ENCODE measurements around the gene GABRP.

Gene GABRP

GRCh38 chr5:170738840-170739239 lies 44.7 kb upstream of the GABRP start:
- Histone ChIP-seq H3K27ac (ENCODE audit: low read depth, low read length) (no peak overlapping the region), H3K4me2 (ENCODE audit: low read length) (no peak overlapping the region), H4K20me1 (ENCODE audit: control insufficient read depth, insufficient read depth, low read depth, low read length) (no peaks in the 10 kb centered on the region), H3K79me2 (ENCODE audit: control insufficient read depth, low read length) (no peaks in the 10 kb centered on the region), H3K36me3 (ENCODE audit: control insufficient read depth, low read length) (no peaks in the 10 kb centered on the region), H3K4me1 (ENCODE audit: control insufficient read depth, low read length) (no peaks in the 10 kb centered on the region), H3K4me3 (ENCODE audit: low read length) (no peak overlapping the region), H3K27me3 (ENCODE audit: control insufficient read depth, low read length) (no peaks in the 10 kb centered on the region), H3K9me2 (replicated peaks; ENCODE audit: control insufficient read depth, low read length) (no peaks in the 10 kb centered on the region), H3K9me3 (ENCODE audit: control insufficient read depth, insufficient read depth, low read length) (no peaks in the 10 kb centered on the region), H3F3A (ENCODE audit: control insufficient read depth, insufficient read depth) (no peaks in the 10 kb centered on the region)
- no peak for TF ChIP-seq EZH2phosphoT487 (IDR thresholded peaks at IDR 0.05; ENCODE audit: borderline replicate concordance, low read length)
- TF ChIP-seq, protein P1, sequence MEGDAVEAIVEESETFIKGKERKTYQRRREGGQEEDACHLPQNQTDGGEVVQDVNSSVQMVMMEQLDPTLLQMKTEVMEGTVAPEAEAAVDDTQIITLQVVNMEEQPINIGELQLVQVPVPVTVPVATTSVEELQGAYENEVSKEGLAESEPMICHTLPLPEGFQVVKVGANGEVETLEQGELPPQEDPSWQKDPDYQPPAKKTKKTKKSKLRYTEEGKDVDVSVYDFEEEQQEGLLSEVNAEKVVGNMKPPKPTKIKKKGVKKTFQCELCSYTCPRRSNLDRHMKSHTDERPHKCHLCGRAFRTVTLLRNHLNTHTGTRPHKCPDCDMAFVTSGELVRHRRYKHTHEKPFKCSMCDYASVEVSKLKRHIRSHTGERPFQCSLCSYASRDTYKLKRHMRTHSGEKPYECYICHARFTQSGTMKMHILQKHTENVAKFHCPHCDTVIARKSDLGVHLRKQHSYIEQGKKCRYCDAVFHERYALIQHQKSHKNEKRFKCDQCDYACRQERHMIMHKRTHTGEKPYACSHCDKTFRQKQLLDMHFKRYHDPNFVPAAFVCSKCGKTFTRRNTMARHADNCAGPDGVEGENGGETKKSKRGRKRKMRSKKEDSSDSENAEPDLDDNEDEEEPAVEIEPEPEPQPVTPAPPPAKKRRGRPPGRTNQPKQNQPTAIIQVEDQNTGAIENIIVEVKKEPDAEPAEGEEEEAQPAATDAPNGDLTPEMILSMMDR (IDR thresholded peaks at IDR 0.05; ENCODE audit: low read depth, low read length, poor library complexity, severe bottlenecking), result no peak

DNA sequence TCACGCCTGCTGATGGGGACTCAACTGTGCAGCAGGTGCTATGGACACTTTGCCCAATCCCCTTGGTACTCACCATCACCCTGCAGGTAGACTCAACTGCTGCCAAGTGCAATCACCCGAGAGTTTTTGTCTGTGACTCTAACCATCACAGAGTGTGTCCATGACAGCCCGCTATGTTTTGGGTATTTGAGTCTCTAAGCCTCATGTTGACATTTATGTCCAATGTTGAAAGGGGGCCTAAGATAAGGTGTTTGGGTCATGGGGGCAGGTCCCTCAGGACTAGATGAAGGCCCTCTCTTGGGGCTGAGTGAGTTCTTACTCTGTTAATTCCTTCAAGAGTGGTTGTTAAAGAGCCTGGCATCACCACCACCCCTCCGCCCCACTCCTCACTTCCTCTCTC lies 44.1 kb upstream of the GABRP start:
- H3K27me3 ChIP-seq (ENCODE audit: control insufficient read depth, low read length), result no peaks in the 10 kb centered on the region
- H3K27ac ChIP-seq (ENCODE audit: low read depth, low read length), result no peak overlapping the region
- no peaks in the 10 kb centered on the region for H3K36me3 ChIP-seq (ENCODE audit: control insufficient read depth, low read length)
- no peaks in the 10 kb centered on the region for H3K4me1 ChIP-seq (ENCODE audit: control insufficient read depth, low read length)
- H4K20me1 ChIP-seq (ENCODE audit: control insufficient read depth, insufficient read depth, low read depth, low read length), result no peaks in the 10 kb centered on the region
- TF ChIP-seq, protein P1 (IDR thresholded peaks at IDR 0.05; ENCODE audit: low read depth, low read length, poor library complexity, severe bottlenecking), result no peak
- no peak for TF ChIP-seq EZH2phosphoT487 (IDR thresholded peaks at IDR 0.05; ENCODE audit: borderline replicate concordance, low read length)
- H3K4me2 ChIP-seq (ENCODE audit: low read length), result no peak overlapping the region
- H3K9me3 ChIP-seq (ENCODE audit: control insufficient read depth, insufficient read depth, low read length), result no peaks in the 10 kb centered on the region
- H3K79me2 ChIP-seq (ENCODE audit: control insufficient read depth, low read length), result no peaks in the 10 kb centered on the region
- no peak overlapping the region for H3K4me3 ChIP-seq (ENCODE audit: low read length)
- H3F3A ChIP-seq (ENCODE audit: control insufficient read depth, insufficient read depth), result no peaks in the 10 kb centered on the region
- no peaks in the 10 kb centered on the region for H3K9me2 ChIP-seq (replicated peaks; ENCODE audit: control insufficient read depth, low read length)

GRCh38 chr5:170740551-170741205 lies 42.8 kb upstream of the GABRP start:
- no peaks in the 10 kb centered on the region for H3K9me2 ChIP-seq (replicated peaks; ENCODE audit: control insufficient read depth, low read length)
- no peaks in the 10 kb centered on the region for H4K20me1 ChIP-seq (ENCODE audit: control insufficient read depth, insufficient read depth, low read depth, low read length)
- H3F3A ChIP-seq (ENCODE audit: control insufficient read depth, insufficient read depth), result no peaks in the 10 kb centered on the region
- H3K4me1 ChIP-seq (ENCODE audit: control insufficient read depth, low read length), result no peaks in the 10 kb centered on the region
- no peaks in the 10 kb centered on the region for H3K79me2 ChIP-seq (ENCODE audit: control insufficient read depth, low read length)
- no peaks in the 10 kb centered on the region for H3K9me3 ChIP-seq (ENCODE audit: control insufficient read depth, insufficient read depth, low read length)
- TF ChIP-seq EZH2phosphoT487 (IDR thresholded peaks at IDR 0.05; ENCODE audit: borderline replicate concordance, low read length), result no peak
- TF ChIP-seq, protein P1 (IDR thresholded peaks at IDR 0.05; ENCODE audit: low read depth, low read length, poor library complexity, severe bottlenecking), result no peak
- H3K36me3 ChIP-seq (ENCODE audit: control insufficient read depth, low read length), result no peaks in the 10 kb centered on the region
- H3K27me3 ChIP-seq (ENCODE audit: control insufficient read depth, low read length), result peaks cover 3% of the 10 kb centered on the region; the same call in 1 of the 2 replicates
- no peak overlapping the region for H3K4me3 ChIP-seq (ENCODE audit: low read length)
- no peak overlapping the region for H3K4me2 ChIP-seq (ENCODE audit: low read length)
- no peak overlapping the region for H3K27ac ChIP-seq (ENCODE audit: low read depth, low read length)

All from DOHH2 (cell line).